HepG2 (cell line): ENCODE results near the gene HACD2. TPM values are rescaled to one million over a fixed set of nuclear protein-coding genes. Genes with fewer than 3 reads are reported as not detected.

Source experiments
- ATAC-seq: fragments of 200-7000 bp; cut with Tn5 transposase; 3 replicates; pipeline ENCODE4 v1.9.1; 2020; ENCODE audit warnings: mild to moderate bottlenecking, moderate library complexity
- BruUV-seq: library from RNA; stranded (reverse); fragments of 400-500 nt; replicated peaks from 2 replicates; lab custom pipeline; 2021; lab: Mats Ljungman, UMichigan
- CTCF ChIA-PET: fragments of 300-600 bp; formaldehyde crosslinking; extraction: SDS; loops from one replicate; lab custom pipeline; 2021; ENCODE audit warnings: low total read pairs, inconsistent platforms, low intra/inter-chr PET ratio; lab: Yijun Ruan, JAX
- POLR2A ChIA-PET: fragments of 350-600 bp; sonication (Branson Sonifier 250); formaldehyde crosslinking; loops from one replicate; lab custom pipeline; 2020; ENCODE audit warnings: antibody characterized with exemption, inconsistent platforms; lab: Yijun Ruan, JAX
- DNase-seq: peaks from one replicate; pipeline ENCODE4 v3.0.0-alpha.2; 2015; ENCODE audit warnings: low spot score
- FAIRE-seq: peaks from 3 replicates; lab custom pipeline; 2011; peaks lifted over from hg19 to GRCh38; lab: Jason Lieb, UNC
- H2AFZ ChIP-seq: one replicate; pipeline ENCODE4 v1.6.1; 2011; ENCODE audit warnings: low read length, inconsistent platforms
- H3K27ac ChIP-seq: fragments of 300-600 bp; 3 replicates; pipeline ENCODE4 v1.8.0; 2011; ENCODE audit warnings: mixed run types, mild to moderate bottlenecking, mixed read lengths, low read length, inconsistent platforms; ENCODE audit not compliant: insufficient read depth; ENCODE audit errors: extremely low read length
- H3K27me3 ChIP-seq, 2 experiments: fragments of 200-600 bp in 1 of 2; 2 replicates in 1 of 2; 3 replicates in 1 of 2; pipeline versions ENCODE4 v1.6.0 to v1.8.0; 2011; ENCODE audit warnings: low read length in 2 of 2, mild to moderate bottlenecking in 2 of 2, moderate library complexity in 2 of 2, inconsistent platforms in 1 of 2; ENCODE audit not compliant: insufficient read depth in 2 of 2, control insufficient read depth in 1 of 2
- H3K36me3 ChIP-seq, 2 experiments: fragments of 200-600 bp in 1 of 2; replicated peaks in 1 of 2; 2 replicates in 1 of 2; 3 replicates in 1 of 2; pipeline versions ENCODE4 v1.5.1 to v1.8.0; 2011; ENCODE audit warnings: low read length in 2 of 2, inconsistent platforms in 1 of 2; ENCODE audit not compliant: insufficient read depth in 2 of 2, control insufficient read depth in 1 of 2
- H3K4me1 ChIP-seq: 2 replicates; pipeline ENCODE4 v1.5.1; 2012; ENCODE audit warnings: low read length, inconsistent platforms; ENCODE audit not compliant: insufficient read depth
- H3K4me2 ChIP-seq: 2 replicates; pipeline ENCODE4 v1.6.0; 2011; ENCODE audit warnings: low read depth, low read length, inconsistent platforms
- H3K4me3 ChIP-seq, 3 experiments: fragments of 200-600 bp in 1 of 3; sonication (generic), shearing (Covaris generic) in 1 of 3; replicated peaks in 1 of 3; 2 replicates each; pipeline ENCODE4 v1.5.1; 2011 to 2016; ENCODE audit warnings: low read length in 3 of 3, inconsistent platforms in 2 of 3, low read depth in 2 of 3, mild to moderate bottlenecking in 2 of 3, control low read depth in 1 of 3, mixed read lengths in 1 of 3; ENCODE audit not compliant: insufficient read depth in 1 of 3
- H3K79me2 ChIP-seq: one replicate; pipeline ENCODE4 v1.6.1; 2011; ENCODE audit warnings: low read length, inconsistent platforms; ENCODE audit not compliant: insufficient read depth
- H3K9ac ChIP-seq: 2 replicates; pipeline ENCODE4 v1.6.0; 2011; ENCODE audit warnings: mild to moderate bottlenecking, low read depth, low read length, inconsistent platforms; ENCODE audit not compliant: insufficient read depth
- H3K9me3 ChIP-seq: 2 replicates; pipeline ENCODE4 v1.5.1; 2012; ENCODE audit warnings: mild to moderate bottlenecking, low read length
- H4K20me1 ChIP-seq: 2 replicates; pipeline ENCODE4 v1.6.0; 2011; ENCODE audit warnings: inconsistent platforms, mild to moderate bottlenecking, low read length, moderate library complexity; ENCODE audit not compliant: insufficient read depth
- FIP1L1 ChIP-seq: fragments of 200-400 bp; formaldehyde crosslinking; IDR thresholded peaks from 2 replicates; pipeline ENCODE4 v1.6.1; 2018; ENCODE audit warnings: low read depth, mild to moderate bottlenecking, low read length, moderate library complexity, borderline replicate concordance; ENCODE audit not compliant: insufficient read depth
- KDM4B ChIP-seq: sonication (generic); formaldehyde crosslinking; IDR thresholded peaks from 2 replicates; pipeline ENCODE4 v1.4.0; 2020; ENCODE audit warnings: missing genetic modification reagents
- NFRKB ChIP-seq: fragments of 450-650 bp; IDR thresholded peaks from 2 replicates; pipeline ENCODE4 v1.6.1; 2017
- SP140L ChIP-seq: sonication (generic); formaldehyde crosslinking; IDR thresholded peaks from 2 replicates; pipeline ENCODE4 v1.4.0; 2020; ENCODE audit warnings: missing genetic modification reagents, borderline replicate concordance
- ZBTB7A ChIP-seq: sonication (generic); formaldehyde crosslinking; IDR thresholded peaks from 2 replicates; pipeline ENCODE4 v1.8.0; 2022; ENCODE audit warnings: mild to moderate bottlenecking, missing genetic modification reagents
- ZBTB7B ChIP-seq: sonication (generic); formaldehyde crosslinking; IDR thresholded peaks from 2 replicates; pipeline ENCODE4 v1.4.0; 2020; ENCODE audit warnings: missing genetic modification reagents
- ZNF331 ChIP-seq: sonication (generic); formaldehyde crosslinking; IDR thresholded peaks from 2 replicates; pipeline ENCODE4 v1.4.0; 2020; ENCODE audit warnings: missing genetic modification reagents
- ZNF616 ChIP-seq: sonication (generic); formaldehyde crosslinking; IDR thresholded peaks from 2 replicates; pipeline ENCODE4 v1.5.0; 2020; ENCODE audit warnings: low read depth, mild to moderate bottlenecking, missing genetic modification reagents
- ZNF713 ChIP-seq: sonication (generic); formaldehyde crosslinking; IDR thresholded peaks from 2 replicates; pipeline ENCODE4 v1.4.0; 2020; ENCODE audit warnings: mild to moderate bottlenecking, missing genetic modification reagents
- WGBS: methylation state at CpG from one replicate; pipeline ENCODE4 v1.1.6; 2017; ENCODE audit warnings: low lambda C conversion rate; 5-methylcytosine and 5-hydroxymethylcytosine counted together
- in situ Hi-C: cut with HindIII; loops from 2 replicates; pipeline ENCODE4 v1.10.0; 2017; ENCODE audit warnings: low pct_unique_long_range_greater_than_20kb; ENCODE audit not compliant: extremely low pct_ligation_motif_present
- intact Hi-C: fragments of 100-400 bp; cut with micrococcal nuclease; formaldehyde crosslinking; loops from one replicate; pipeline ENCODE4 v1.10.0; 2022; ENCODE audit not compliant: unreplicated experiment
- polyA plus RNA-seq, 8 experiments: library from polyadenylated mRNA; depleted of rRNA in 3 of 8; stranded (reverse) in 7 of 8; unstranded in 1 of 8; fragments of >200 nt; fragmentation: Illumina TruSeq in 4 of 8; extraction: Trizol in 4 of 8; gene quantifications; 2 replicates each; pipeline versions ENCODE4 v1.2.1 to v1.2.3, GENCODE V29; 2011 to 2016; ENCODE audit warnings: low read depth in 4 of 8, missing spikeins in 1 of 8, mixed read lengths in 1 of 8; ENCODE audit not compliant: insufficient read depth in 1 of 8
- total RNA-seq, 5 experiments: library from RNA; depleted of rRNA; stranded (reverse); fragments of >200 nt; fragmentation: Illumina TruSeq; extraction: Trizol; gene quantifications; 2 replicates each; pipeline ENCODE4 v1.2.3, GENCODE V29; 2016; ENCODE audit warnings: low read depth in 1 of 5
- TF ChIP-seq, protein P1 (sequence below): sonication (generic); formaldehyde crosslinking; IDR thresholded peaks from 2 replicates; pipeline ENCODE4 v1.5.0; 2020; ENCODE audit warnings: missing genetic modification reagents, mild to moderate bottlenecking, borderline replicate concordance

Gene HACD2
- total and polyA plus RNA-seq, 2 of the 13 experiments (the other 11 are each of a cell fraction or from before 2014, with no cell fraction given): 47.0 to 50.4 TPM

DNA sequence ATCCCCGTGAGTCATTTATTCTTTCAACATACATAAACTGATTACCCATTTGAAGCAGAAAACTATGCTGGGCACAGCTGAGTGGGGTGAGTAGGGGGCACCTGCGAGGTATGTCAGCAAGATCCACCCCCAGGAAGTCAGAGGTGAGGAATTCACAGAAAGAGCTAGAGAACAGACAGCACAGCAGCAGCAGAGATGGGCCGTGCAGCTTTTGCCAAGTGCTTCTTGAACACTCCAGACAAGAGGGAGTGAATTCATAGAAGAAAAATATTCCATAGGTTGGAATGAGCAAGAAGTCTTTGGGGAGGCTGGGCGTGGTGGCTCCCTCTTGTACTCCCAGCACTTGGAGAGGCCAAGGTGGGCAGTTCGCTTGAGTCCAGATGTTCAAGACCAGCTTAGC is 126.6 kb downstream of the HACD2 start:
- no peak overlapping the region for H3K4me3 ChIP-seq
- FAIRE-seq (no peak), ATAC-seq (no peak), DNase-seq (no peak)
- no peaks in the 10 kb centered on the region for H3K4me1 ChIP-seq
- BruUV-seq: no TSS peak
- ChIA-PET CTCF (no interaction called here), POLR2A (no interaction called here)
- intact Hi-C loops: no loop called here
- in situ Hi-C loops: no loop called here
- TF ChIP-seq ZNF616 (no peak), NFRKB (no peak), ZNF331 (CRISPR knock-in tag) (no peak), KDM4B (no peak), ZNF713 (CRISPR knock-in tag) (no peak), ZBTB7B (CRISPR knock-in tag) (no peak), SP140L (CRISPR knock-in tag) (no peak), FIP1L1 (no peak), ZBTB7A (CRISPR knock-in tag) (no peak)
- TF ChIP-seq, protein P1, sequence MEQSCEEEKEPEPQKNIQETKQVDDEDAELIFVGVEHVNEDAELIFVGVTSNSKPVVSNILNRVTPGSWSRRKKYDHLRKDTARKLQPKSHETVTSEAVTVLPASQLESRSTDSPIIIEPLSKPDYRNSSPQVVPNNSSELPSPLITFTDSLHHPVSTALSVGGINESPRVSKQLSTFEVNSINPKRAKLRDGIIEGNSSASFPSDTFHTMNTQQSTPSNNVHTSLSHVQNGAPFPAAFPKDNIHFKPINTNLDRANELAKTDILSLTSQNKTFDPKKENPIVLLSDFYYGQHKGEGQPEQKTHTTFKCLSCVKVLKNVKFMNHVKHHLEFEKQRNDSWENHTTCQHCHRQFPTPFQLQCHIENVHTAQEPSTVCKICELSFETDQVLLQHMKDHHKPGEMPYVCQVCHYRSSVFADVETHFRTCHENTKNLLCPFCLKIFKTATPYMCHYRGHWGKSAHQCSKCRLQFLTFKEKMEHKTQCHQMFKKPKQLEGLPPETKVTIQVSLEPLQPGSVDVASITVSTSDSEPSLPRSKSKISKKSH (CRISPR knock-in tag): no peak
- no peak overlapping the region for H3K9ac ChIP-seq
- no peak overlapping the region for H2AFZ ChIP-seq
- 0 out of 5 replicates have a peak, but pooled peaks cover 0 to 3% of the 10 kb centered on the region in 2 experiments for H3K27me3 ChIP-seq
- no peaks in the 10 kb centered on the region for H3K36me3 ChIP-seq
- H3K4me2 ChIP-seq: no peak overlapping the region
- 24% methylated on average over 5 of the region's 5 CpGs for WGBS
- H3K79me2 ChIP-seq: no peaks in the 10 kb centered on the region
- no peaks in the 10 kb centered on the region for H4K20me1 ChIP-seq
- no peak overlapping the region for H3K27ac ChIP-seq
- no peaks in the 10 kb centered on the region for H3K9me3 ChIP-seq
